GM18520 (cell line): ENCODE results near the gene GOLM1.

Experiments used
- ATAC-seq: cut with Tn5 transposase; IDR thresholded peaks from one replicate; pipeline ENCODE4 v1.9.1; 2021; ENCODE audit not compliant: unreplicated experiment

GOLM1 gene

GRCh38 chr9:85994191-85994590, 105.2 kb downstream of the GOLM1 start:
- no peak for ATAC-seq

- ATAC-seq = no peak
Observed at GRCh38 chr9:85987236-85987635, 112.1 kb downstream of the GOLM1 start.

- no peak for ATAC-seq
Observed at GRCh38 chr9:85984457-85984856, 114.9 kb downstream of the GOLM1 start.

GRCh38 chr9:85981369-85981768, 118.0 kb downstream of the GOLM1 start:
- ATAC-seq = no peak

GRCh38 chr9:85978496-85978895, 120.9 kb downstream of the GOLM1 start:
- ATAC-seq = no peak
